H1 (cell line): ENCODE data around the gene POLR3H. TPM values are rescaled to one million over a fixed set of nuclear protein-coding genes. Genes with fewer than 3 reads are reported as not detected.

Experiments
- NRF1 ChIP-seq: IDR thresholded peaks from 2 replicates; pipeline ENCODE4 v1.6.1; 2011; ENCODE audit warnings: mild to moderate bottlenecking, low read depth, low read length, improper control_type of control experiment
- polyA plus RNA-seq, 7 experiments: library from polyadenylated mRNA; depleted of rRNA in 3 of 7; stranded (reverse) in 5 of 7; unstranded in 2 of 7; fragments of >200 nt in 5 of 7; fragments of 200-250 nt in 2 of 7; gene quantifications; 1 replicate in 5 of 7; 2 replicates in 1 of 7; 4 replicates in 1 of 7; pipeline versions ENCODE4 v1.2.1 to v1.2.3, GENCODE V29; 2011 to 2013; ENCODE audit warnings: missing spikeins in 2 of 7, mixed read lengths in 2 of 7
- total RNA-seq: library from RNA; stranded (reverse); fragmentation: NEBNext Ultra II Directional; extraction: Animal tissue kit (Norgen Biotek cat#: 25700); gene quantifications from 2 replicates; pipeline ENCODE4 v1.2.1, GENCODE V29; 2021

POLR3H gene
- total and polyA plus RNA-seq, 2 of the 8 experiments (the other 6 are each of a cell fraction or from before 2014, with no cell fraction given): 29.7 to 39.2 TPM

DNA sequence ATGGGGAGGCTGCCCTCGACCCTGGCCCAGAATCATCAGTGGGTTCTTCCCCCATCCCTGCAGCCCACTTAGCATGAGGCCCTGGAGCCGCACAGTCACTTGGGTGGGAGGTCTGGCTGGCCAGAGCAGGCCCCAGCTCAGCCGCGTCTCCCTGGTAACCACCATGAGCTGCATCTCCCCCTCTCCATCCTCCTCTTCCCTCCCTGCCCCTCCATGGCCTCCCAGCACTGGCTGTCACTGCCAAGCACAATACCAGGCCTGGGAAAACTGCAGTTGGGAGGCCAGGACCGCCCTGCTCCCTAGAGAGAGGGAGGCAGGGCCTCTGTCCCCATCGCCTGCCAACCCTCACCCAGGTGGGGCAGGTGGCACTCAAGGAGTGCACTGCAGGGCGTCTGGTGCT lies 24.5 kb upstream of the POLR3H start (continued):
- no peak for TF ChIP-seq NRF1
